RWPE1 (cell line): ENCODE data around the gene CDH12.

Experiments used
- CTCF ChIA-PET: fragments of 350-600 bp; sonication (Branson Sonifier 250); formaldehyde crosslinking; extraction: SDS; loops from one replicate; lab custom pipeline; 2021; lab: Yijun Ruan, JAX
- POLR2A ChIA-PET: fragments of 400-600 bp; formaldehyde crosslinking; extraction: SDS; loops from one replicate; lab custom pipeline; 2020; ENCODE audit warnings: antibody characterized with exemption; ENCODE audit not compliant: low non-redundant PET; lab: Yijun Ruan, JAX
- DNase-seq: peaks from one replicate; pipeline ENCODE4 v3.0.0; 2012; ENCODE audit warnings: low spot score
- H3K27ac ChIP-seq: fragments of 450-650 bp; 2 replicates; pipeline ENCODE4 v1.5.1; 2017
- CTCF ChIP-seq: fragments of 450-650 bp; conservative IDR thresholded peaks from 2 replicates; pipeline ENCODE4 v1.5.1; 2017; ENCODE audit warnings: low read depth, mild to moderate bottlenecking

Gene CDH12

DNA sequence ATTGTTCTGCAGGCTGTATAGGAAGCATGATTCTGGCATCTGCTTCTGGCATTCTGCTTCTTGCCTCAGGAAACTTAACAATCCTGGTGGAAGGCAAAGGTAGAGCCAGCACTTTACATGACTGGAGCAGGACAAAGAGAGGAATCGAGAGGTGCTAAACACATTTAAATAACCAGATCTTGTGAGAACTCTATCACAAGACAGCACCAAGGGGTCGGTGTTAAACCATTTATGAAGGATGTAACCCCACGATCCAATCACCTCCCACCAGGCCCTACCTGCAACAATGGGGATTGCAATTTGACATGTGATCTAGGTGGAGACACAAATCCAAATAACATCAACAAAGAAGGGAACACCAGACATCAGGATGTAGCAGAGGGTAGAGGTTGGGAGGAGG lies 221.5 kb downstream of the CDH12 start:
- POLR2A ChIA-PET: no interaction called here
- no peak overlapping the region for H3K27ac ChIP-seq
- no peak for TF ChIP-seq CTCF
- CTCF ChIA-PET: no interaction called here
- DNase-seq: no peak

DNA sequence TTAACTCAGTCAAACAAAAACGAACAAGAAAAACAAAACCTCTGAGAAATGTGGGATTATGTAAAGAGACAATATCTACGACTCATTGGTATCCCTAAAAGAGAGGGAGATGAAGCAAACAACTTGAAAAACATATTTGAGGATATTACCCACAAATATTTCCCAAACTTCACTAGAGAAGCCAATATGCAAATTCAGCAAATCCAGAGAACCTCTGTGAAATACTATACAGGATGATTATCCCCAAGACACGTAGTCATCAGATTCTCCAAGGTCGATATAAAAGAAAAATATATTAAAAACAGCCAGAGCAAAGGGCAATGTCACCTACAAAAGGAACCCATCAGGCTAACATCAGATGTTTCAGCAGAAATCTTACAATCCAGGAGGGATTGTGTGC lies 226.1 kb downstream of the CDH12 start:
- TF ChIP-seq CTCF: no peak
- no peak overlapping the region for H3K27ac ChIP-seq
- no peak for DNase-seq
- CTCF ChIA-PET: no interaction called here
- POLR2A ChIA-PET: no interaction called here

DNA sequence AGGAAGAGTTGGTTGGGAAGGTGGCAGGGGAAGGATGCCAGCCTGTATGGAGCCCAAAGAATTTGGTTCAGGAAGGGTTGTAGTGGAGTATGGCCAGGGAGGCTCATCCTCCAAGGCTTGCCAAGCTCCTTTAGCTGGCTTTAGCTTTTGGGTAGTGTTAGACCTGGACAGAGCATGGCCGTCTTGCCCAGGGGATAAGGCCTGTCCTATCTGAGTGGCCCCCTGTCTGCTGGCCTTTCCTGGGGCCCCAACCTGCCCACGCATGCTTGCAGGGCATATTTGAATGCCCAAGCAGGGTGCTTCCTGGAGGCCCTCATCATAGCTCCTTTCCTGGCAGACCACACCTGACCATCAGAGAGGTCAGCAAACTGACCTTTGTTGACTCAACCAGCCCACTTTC lies 227.7 kb downstream of the CDH12 start:
- CTCF ChIA-PET: no interaction called here
- TF ChIP-seq CTCF: no peak
- H3K27ac ChIP-seq: no peak overlapping the region
- no peak for DNase-seq
- POLR2A ChIA-PET: no interaction called here

DNA sequence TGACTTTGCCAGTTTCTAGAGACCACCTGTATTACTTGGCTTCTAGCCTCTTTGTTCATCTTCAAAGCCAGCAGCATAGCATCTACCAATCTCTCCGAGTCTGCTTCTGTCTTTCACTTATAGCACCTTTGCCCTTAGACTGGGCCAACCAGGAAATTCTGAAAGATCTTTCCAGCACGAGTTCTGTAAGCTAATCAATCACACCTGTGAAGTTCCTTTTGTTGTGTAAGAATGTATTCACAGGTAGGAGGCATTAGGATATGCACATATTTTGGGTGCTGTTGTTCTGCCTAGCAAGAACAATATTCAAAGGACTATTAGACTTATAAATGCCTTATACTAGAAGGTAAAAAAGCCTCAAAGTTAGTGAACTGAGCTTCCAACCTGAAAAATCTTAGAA lies 232.1 kb downstream of the CDH12 start:
- no peak for DNase-seq
- ChIA-PET CTCF (no interaction called here), POLR2A (no interaction called here)

DNA sequence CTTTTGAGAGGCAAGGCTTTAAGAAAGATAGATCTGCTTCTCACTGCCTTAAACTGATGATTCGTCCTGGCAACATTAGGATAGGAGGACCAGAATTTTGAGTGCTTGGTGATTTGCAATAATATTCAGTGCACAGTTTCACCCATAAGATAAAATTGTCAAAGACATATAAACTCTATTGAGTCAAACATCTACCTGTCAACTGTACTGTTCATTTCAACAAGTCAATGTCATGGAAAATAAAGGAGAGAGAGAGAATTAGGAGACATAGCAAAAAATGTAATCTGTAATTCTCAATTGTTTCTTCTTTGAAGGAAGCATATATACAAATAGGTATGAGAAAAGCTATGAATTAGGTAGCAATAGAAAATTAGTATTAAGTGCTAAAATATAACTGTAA lies 237.2 kb downstream of the CDH12 start:
- POLR2A ChIA-PET: no interaction called here
- TF ChIP-seq CTCF: no peak
- H3K27ac ChIP-seq: no peak overlapping the region
- CTCF ChIA-PET: no interaction called here
- DNase-seq: no peak

More for the DNA sequence above, 232.1 kb downstream of the CDH12 start:
- TF ChIP-seq CTCF: no peak
- no peak overlapping the region for H3K27ac ChIP-seq

DNA sequence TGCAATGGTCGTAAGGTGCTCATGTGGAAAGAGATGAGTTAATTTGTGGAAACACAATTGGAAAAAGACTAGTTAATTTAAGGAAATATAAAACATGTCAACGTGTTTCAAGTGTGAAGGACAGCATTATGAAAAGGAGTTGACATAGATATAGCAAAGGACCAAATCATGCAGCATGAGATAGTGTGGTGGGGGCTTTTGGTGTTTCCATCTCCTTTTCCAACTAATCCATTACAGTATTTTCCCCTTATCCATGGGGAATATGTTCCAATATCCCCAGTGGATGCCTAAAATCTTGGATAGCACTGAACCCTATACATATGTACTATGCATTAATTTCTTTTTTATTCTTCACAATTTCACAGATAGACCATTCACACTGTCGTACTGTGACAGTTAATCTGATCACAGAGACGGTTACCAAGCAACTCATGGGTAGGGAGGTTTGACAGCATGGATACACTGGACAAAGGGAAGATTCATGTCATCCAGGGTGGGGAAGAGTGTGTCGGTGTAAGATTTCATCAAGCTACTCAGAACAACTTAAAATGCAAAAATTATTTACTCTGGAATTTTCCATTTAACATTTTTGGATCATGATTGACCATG lies 238.6 kb downstream of the CDH12 start:
- TF ChIP-seq CTCF: no peak
- no peak for DNase-seq
- H3K27ac ChIP-seq: no peak overlapping the region
- ChIA-PET POLR2A (no interaction called here), CTCF (no interaction called here)
